Measurements from ENCODE around the gene BICRAL. TPM values are rescaled to one million over a fixed set of nuclear protein-coding genes. Genes with fewer than 3 reads are reported as not detected.
A peak's percentile ranks its signal among the peaks of the same experiment; 100 is the strongest.

The BICRAL gene
- total RNA-seq, 2 donors from 2014 or later = 11.6 to 14.9 TPM

DNA sequence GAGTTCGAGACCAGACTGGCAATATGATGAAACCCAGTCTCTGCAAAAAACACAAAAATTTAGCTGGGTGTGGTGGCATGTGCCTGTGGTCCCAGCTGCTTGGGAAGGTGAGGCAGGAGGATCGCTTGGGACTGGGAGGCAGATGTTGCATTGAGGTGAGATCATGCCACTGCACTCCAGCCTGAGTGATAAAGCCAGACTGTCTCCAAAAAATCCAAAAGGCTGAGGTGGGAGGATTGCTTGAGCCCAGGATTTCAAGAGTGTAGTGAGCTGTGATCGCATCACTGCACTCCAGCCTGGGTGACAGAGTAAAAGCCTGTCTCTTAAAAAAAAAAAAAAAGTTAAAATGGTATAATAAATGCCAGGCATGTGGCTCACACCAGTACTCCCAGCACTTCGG lies 132.7 kb downstream of the BICRAL start:
- Mint-ChIP-seq H3K36me3 (ENCODE audit: low read depth) (no peaks in the 10 kb centered on the region), H3K4me1 (no peaks in the 10 kb centered on the region), H3K27ac (no peak overlapping the region), H3K27me3 (ENCODE audit: insufficient read depth) (peaks cover 2% of the 10 kb centered on the region), H3K9me3 (no peaks in the 10 kb centered on the region), H3K4me3 (no peak overlapping the region)
- TF ChIP-seq, protein P1, sequence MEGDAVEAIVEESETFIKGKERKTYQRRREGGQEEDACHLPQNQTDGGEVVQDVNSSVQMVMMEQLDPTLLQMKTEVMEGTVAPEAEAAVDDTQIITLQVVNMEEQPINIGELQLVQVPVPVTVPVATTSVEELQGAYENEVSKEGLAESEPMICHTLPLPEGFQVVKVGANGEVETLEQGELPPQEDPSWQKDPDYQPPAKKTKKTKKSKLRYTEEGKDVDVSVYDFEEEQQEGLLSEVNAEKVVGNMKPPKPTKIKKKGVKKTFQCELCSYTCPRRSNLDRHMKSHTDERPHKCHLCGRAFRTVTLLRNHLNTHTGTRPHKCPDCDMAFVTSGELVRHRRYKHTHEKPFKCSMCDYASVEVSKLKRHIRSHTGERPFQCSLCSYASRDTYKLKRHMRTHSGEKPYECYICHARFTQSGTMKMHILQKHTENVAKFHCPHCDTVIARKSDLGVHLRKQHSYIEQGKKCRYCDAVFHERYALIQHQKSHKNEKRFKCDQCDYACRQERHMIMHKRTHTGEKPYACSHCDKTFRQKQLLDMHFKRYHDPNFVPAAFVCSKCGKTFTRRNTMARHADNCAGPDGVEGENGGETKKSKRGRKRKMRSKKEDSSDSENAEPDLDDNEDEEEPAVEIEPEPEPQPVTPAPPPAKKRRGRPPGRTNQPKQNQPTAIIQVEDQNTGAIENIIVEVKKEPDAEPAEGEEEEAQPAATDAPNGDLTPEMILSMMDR (conservative IDR thresholded peaks at IDR 0.05) = no peak
- no peak overlapping the region for H3K9ac ChIP-seq (ENCODE audit: extremely low read depth, low read length, poor library complexity, severe bottlenecking)
- H3K27ac ChIP-seq (ENCODE audit: low read depth, low read length) = no peak overlapping the region
- DNase-seq = no peak
- no peaks in the 10 kb centered on the region for H3K27me3 ChIP-seq (ENCODE audit: control insufficient read depth, insufficient read depth, low read length, poor library complexity, severe bottlenecking)
- no peaks in the 10 kb centered on the region for H3K36me3 ChIP-seq (ENCODE audit: control insufficient read depth, insufficient read depth, low read length)
- no peaks in the 10 kb centered on the region for H3K4me1 ChIP-seq (ENCODE audit: control insufficient read depth, insufficient read depth, low read length)
- no peak overlapping the region for H3K4me3 ChIP-seq (ENCODE audit: low read length)
- H3K9me3 ChIP-seq (ENCODE audit: control insufficient read depth, low read length) = no peaks in the 10 kb centered on the region
- WGBS, 2 experiments (ENCODE audit: insufficient coverage in 1 of 2, insufficient read length in 1 of 2) = 86 to 90% methylated on average over 4 of the region's 4 CpGs

DNA sequence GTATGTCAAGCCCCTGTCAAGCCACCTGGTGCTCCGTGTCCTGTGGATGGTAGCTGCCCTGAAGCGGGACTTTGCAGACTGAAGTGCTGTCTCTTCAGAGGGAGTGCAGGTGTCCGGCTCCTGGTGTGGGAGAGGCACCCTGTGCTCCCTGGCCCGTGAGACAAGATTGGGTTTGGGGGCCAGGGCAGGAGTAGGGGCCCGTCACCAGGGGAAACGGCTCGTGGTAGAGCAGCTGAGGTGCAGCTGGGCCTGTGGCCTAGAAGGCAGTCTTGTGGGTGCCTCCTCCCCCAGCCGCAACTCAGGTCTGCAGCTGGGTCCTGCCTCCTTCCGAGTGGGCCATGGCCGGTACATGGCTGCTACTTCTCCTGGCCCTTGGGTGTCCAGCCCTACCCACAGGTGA lies 133.9 kb downstream of the BICRAL start, which contains the start of gene PTCRA:
TSS of gene PTCRA (plus strand) at position 322 of the 400 bp plus-strand sequence. CDS start at position 339, 17 bp downstream.
- Mint-ChIP-seq H3K4me3 (no peak within 1 kb of the TSS), H3K4me1 (no peaks in the 10 kb centered on the region), H3K9me3 (no peaks in the 10 kb centered on the region), H3K36me3 (ENCODE audit: low read depth) (no peaks in the 10 kb centered on the region), H3K27me3 (ENCODE audit: insufficient read depth) (peaks cover 2% of the 10 kb centered on the region), H3K27ac (peak within 1 kb of the TSS; percentile 44)
- no peak within 1 kb of the TSS for H3K4me3 ChIP-seq (ENCODE audit: low read length)
- no peaks in the 10 kb centered on the region for H3K27me3 ChIP-seq (ENCODE audit: control insufficient read depth, insufficient read depth, low read length, poor library complexity, severe bottlenecking)
- TF ChIP-seq, protein P1 (conservative IDR thresholded peaks at IDR 0.05) = no peak
- 91 to 95% methylated on average over 6 to 10 of the region's 10 CpGs for WGBS, 2 experiments (ENCODE audit: insufficient coverage in 1 of 2, insufficient read length in 1 of 2)
- no peak within 1 kb of the TSS for H3K27ac ChIP-seq (ENCODE audit: low read depth, low read length)
- H3K36me3 ChIP-seq (ENCODE audit: control insufficient read depth, insufficient read depth, low read length) = no peaks in the 10 kb centered on the region
- H3K9ac ChIP-seq (ENCODE audit: extremely low read depth, low read length, poor library complexity, severe bottlenecking) = no peak within 1 kb of the TSS
- H3K9me3 ChIP-seq (ENCODE audit: control insufficient read depth, low read length) = no peaks in the 10 kb centered on the region
- DNase-seq = no peak
- no peaks in the 10 kb centered on the region for H3K4me1 ChIP-seq (ENCODE audit: control insufficient read depth, insufficient read depth, low read length)

DNA sequence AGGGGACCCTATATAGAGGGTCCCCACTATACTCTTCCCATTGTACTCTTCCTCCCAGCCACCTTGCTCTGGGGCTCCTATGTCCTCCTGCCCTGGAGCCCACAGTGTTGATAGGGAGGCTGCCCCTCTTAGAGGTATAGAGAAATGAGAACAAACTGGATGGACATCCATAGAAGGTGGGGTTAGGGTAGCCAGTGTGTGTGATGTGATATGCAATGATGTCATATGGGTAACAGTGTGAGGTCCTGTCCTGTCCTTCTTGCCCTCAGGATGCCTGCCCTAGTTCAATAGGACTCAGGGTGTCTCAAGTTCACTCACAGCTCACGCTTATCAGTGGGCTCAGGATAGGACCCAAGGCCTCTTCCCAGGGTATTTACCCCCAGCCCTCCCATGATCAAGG lies 134.4 kb downstream of the BICRAL start:
- H3K27ac ChIP-seq (ENCODE audit: low read depth, low read length) = no peak overlapping the region
- no peaks in the 10 kb centered on the region for H3K36me3 ChIP-seq (ENCODE audit: control insufficient read depth, insufficient read depth, low read length)
- Mint-ChIP-seq H3K9me3 (no peaks in the 10 kb centered on the region), H3K4me1 (no peaks in the 10 kb centered on the region), H3K4me3 (no peak overlapping the region), H3K27ac (no peak overlapping the region), H3K36me3 (ENCODE audit: low read depth) (no peaks in the 10 kb centered on the region), H3K27me3 (ENCODE audit: insufficient read depth) (peaks cover 2% of the 10 kb centered on the region)
- H3K4me1 ChIP-seq (ENCODE audit: control insufficient read depth, insufficient read depth, low read length) = no peaks in the 10 kb centered on the region
- no peaks in the 10 kb centered on the region for H3K27me3 ChIP-seq (ENCODE audit: control insufficient read depth, insufficient read depth, low read length, poor library complexity, severe bottlenecking)
- no peak overlapping the region for H3K9ac ChIP-seq (ENCODE audit: extremely low read depth, low read length, poor library complexity, severe bottlenecking)
- TF ChIP-seq, protein P1 (conservative IDR thresholded peaks at IDR 0.05) = no peak
- no peaks in the 10 kb centered on the region for H3K9me3 ChIP-seq (ENCODE audit: control insufficient read depth, low read length)
- no peak overlapping the region for H3K4me3 ChIP-seq (ENCODE audit: low read length)
- 85 to 100% methylated on average over 1 of the region's 1 CpG for WGBS, 2 experiments (ENCODE audit: insufficient coverage in 1 of 2, insufficient read length in 1 of 2)
- no peak for DNase-seq

Other genes with a start within 250 kb of the BICRAL start
- 10 to 100 TPM; 21.6 to 22.5 TPM for gene UBR2, start 218.0 kb upstream of the BICRAL start, total RNA-seq
- under 1 TPM; 0.35 to 0.40 TPM for gene PRPH2, start 59.5 kb upstream of the BICRAL start, total RNA-seq
- 10 to 100 TPM; 16.7 to 21.9 TPM for gene TBCC, start 35.9 kb upstream of the BICRAL start, total RNA-seq
- 100 to 1,000 TPM; 112 to 114 TPM for gene RPL7L1, start 97.6 kb downstream of the BICRAL start, total RNA-seq
- gene PTCRA, start 134.0 kb downstream of the BICRAL start, total RNA-seq = not detected
- gene CNPY3, start 147.4 kb downstream of the BICRAL start, total RNA-seq = 10 to 100 TPM; 72.7 to 73.6 TPM
- gene GNMT, start 178.7 kb downstream of the BICRAL start, total RNA-seq = under 1 TPM; 0.75 to 0.84 TPM
- 10 to 100 TPM; 17.2 to 21.4 TPM for gene PEX6, start 197.1 kb downstream of the BICRAL start, total RNA-seq
- 10 to 100 TPM; 57.5 to 59.1 TPM for gene PPP2R5D, start 202.5 kb downstream of the BICRAL start, total RNA-seq
- 100 to 1,000 TPM in 1 of 2 donors, 10 to 100 TPM in 1; 93.3 to 104 TPM for gene MEA1, start 231.9 kb downstream of the BICRAL start, total RNA-seq
- gene KLHDC3, start 232.2 kb downstream of the BICRAL start, total RNA-seq = 100 to 1,000 TPM; 124 to 135 TPM
- 10 to 100 TPM; 76.9 to 80.6 TPM for gene RRP36, start 239.6 kb downstream of the BICRAL start, total RNA-seq

Data from endodermal cell (in vitro differentiated cells).